HG03135 (cell line): ENCODE measurements around the gene FBP2.
"Not testable (repeated sequence)": the region's sequence is repeated elsewhere in the genome, so short reads cannot be mapped to it uniquely, and the experiment has no call there.

Source experiments
- ATAC-seq: cut with Tn5 transposase; IDR thresholded peaks from one replicate; pipeline ENCODE4 v1.9.1; 2021; ENCODE audit warnings: mild to moderate bottlenecking, moderate library complexity; ENCODE audit not compliant: unreplicated experiment

FBP2 gene

GRCh38 chr9:94564279-94564678 is 29.3 kb downstream of the FBP2 start:
- not testable (repeated sequence) for ATAC-seq

DNA sequence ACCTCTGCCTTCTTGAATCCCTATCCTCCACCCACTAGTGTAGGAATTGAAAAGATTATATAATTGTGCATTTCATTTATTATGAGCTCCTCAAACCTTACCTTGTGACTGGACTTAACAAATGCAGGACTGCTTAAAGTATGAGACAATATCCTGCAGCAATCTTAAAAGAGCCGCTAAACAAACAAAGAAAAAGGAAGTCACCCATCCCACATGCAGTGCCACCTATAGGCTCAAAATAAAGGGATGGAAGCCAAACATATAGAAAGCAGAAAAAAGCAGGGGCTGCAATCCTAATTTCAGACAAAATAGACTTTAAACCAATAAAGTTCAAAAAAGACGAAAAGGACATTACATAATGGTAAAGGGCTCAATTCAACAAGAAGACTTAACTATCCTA is 30.1 kb downstream of the FBP2 start:
- ATAC-seq: no peak

- ATAC-seq: no peak
Observed at GRCh38 chr9:94560237-94560636, 33.4 kb downstream of the FBP2 start.

GRCh38 chr9:94557376-94557775 is 36.2 kb downstream of the FBP2 start:
- no peak for ATAC-seq

GRCh38 chr9:94554439-94555331 is 38.9 kb downstream of the FBP2 start, which contains the start of gene PCAT7:
Gene PCAT7 (plus strand): TSS chr9:94555083.
- no peak for ATAC-seq

- no peak for ATAC-seq
Observed at GRCh38 chr9:94554078-94554438, 39.6 kb downstream of the FBP2 start.

GRCh38 chr9:94553029-94553938 is 40.3 kb downstream of the FBP2 start:
- no peak for ATAC-seq

DNA sequence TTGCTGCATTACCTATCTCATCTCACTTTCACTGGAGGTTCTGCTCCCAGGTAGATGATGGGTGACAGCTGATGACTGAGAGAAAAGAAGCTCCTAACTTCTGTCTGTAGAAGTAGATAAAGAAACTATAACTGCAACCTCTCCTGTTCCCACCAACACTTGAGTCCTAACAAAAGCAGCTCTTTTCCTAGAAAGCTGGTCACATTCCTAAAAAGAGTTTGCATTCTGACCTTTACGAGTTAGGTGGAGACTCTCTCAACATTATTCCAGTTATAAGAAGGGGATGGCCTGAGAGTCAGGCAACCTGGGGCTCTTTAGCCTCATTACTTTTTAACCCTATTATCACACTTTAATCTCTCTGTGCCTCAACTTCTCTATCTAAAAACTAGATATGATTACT is 47.7 kb downstream of the FBP2 start:
- no peak for ATAC-seq

DNA sequence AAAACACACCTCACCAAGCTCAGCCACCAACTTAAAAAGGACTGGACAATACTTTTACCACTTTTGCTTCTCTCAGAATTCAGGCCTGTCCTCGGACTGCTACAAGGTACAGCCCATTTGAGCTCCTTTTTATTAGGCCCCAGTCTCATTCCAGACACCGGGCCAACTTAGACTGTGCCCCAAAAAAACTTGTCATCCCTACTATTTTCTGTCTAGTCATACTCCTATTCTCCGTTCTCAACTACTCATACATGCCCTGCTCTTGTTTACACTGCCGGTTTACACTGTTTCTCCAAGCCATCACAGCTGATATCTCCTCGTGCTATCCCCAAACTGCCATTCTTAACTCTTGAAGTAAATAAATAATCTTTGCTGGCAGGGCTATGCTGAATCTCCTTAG is 49.3 kb downstream of the FBP2 start:
- ATAC-seq: not testable (repeated sequence)

DNA sequence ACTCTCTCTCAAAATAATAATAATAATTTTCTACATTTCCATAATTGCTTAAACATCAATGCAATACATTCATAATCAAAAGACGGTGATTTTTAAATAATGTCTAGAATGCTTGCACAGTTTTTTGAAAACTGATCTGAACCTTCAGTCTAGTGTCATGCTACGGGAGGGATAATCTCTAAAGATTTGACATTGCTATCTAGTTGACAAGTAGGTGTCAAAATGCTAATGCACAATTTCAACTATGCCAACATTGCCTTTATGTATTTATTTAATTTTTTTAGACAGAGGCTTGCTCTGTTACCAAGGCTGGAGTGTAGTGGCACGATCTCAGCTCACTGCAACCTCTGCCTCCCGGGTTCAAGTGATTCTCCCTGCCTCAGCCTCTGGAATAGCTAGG is 54.7 kb downstream of the FBP2 start:
- ATAC-seq: no peak

DNA sequence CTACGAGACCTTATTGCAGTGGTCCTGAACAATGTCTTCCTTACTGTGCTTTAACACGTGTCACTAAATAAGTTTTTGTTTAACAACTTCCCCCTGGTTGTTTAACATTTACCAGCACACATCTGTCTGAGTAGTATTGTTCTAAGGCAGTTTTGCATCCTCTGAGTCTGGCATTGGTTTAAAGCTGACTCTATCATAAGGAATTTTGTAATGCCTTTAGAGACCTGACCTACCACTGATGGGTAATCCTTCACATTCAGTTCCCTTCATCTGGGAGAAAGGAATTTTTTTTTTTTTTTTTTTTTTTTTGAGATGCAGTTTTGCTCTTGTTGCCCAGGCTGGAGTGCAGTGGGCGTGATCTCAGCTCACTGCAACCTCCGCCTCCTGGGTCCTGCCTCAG is 58.7 kb downstream of the FBP2 start:
- ATAC-seq: no peak

DNA sequence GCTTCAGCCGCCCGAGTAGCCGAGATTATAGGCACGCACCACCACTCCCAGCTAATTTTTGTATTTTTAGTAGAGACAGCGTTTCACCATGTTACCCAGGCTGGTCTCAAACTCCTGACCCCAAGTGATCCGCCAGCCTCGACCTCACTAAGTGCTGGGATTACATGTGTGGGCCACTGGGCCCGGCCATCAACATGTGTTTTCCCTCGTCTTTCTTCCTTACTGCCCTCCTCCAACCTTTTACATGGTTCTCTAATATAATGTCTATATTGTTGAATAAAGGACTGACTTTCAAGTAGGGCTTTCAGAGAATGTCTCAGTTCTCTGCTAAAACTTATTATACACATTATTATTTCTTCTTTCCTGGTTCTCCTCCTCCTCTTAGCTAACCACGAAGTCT is 60.0 kb downstream of the FBP2 start:
- no peak for ATAC-seq

DNA sequence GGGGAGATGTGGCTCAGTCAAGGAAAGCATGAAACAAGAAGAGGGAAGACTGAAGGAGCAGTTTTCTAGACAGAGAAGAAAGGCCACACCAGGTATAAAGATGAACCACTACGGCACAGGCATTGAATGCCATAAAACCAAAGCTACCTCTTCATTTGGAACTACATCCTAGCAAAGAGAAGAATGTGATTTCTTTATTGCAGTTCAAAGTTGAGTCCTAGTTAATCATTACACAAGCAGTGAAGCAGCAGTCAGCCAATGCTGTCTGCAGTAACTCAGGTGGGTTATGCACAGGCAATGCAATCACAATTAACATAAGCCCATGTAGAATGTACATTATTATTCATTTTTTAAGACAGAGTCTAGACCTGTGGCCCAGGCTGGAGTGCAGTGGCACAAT is 60.5 kb downstream of the FBP2 start:
- ATAC-seq: no peak

DNA sequence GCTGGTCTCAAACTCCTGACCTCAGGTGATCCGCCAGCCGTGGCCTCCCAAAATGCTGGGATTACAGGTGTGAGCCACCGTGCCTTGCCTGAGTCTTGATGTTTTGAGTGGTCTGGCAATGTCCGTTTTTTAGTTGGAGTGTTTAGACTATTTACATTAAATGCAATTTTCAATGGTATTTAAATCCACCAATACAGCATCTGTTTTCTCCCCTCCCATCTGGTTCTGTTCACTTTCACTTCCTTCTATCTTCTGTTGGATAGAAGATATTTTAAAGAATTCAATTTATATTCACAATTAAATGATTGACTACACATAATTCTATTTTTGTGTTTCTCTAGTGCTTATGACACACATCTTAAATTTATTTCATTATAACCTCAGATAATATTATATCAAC is 64.7 kb downstream of the FBP2 start:
- ATAC-seq: no peak

GRCh38 chr9:94526951-94527350 is 66.7 kb downstream of the FBP2 start:
- no peak for ATAC-seq

DNA sequence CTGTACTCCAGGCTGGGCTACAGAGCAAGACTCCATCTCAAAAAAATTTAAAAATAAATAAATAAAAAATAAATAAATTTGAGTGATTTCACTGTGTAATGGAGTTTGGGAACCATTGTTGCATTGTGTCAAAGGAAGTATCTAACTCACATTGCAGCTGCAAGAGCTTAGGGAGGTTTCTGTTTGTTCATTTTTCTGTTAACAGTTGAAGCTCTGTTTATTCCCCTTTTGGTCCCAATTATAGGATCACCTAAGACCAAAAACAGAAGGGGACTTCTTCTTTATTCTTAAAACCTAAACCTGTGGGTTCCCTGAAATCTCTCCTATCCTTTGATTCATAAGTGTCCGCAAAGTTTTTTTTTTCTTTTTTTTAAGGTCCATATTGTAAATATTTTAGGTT is 67.4 kb downstream of the FBP2 start:
- ATAC-seq: no peak

DNA sequence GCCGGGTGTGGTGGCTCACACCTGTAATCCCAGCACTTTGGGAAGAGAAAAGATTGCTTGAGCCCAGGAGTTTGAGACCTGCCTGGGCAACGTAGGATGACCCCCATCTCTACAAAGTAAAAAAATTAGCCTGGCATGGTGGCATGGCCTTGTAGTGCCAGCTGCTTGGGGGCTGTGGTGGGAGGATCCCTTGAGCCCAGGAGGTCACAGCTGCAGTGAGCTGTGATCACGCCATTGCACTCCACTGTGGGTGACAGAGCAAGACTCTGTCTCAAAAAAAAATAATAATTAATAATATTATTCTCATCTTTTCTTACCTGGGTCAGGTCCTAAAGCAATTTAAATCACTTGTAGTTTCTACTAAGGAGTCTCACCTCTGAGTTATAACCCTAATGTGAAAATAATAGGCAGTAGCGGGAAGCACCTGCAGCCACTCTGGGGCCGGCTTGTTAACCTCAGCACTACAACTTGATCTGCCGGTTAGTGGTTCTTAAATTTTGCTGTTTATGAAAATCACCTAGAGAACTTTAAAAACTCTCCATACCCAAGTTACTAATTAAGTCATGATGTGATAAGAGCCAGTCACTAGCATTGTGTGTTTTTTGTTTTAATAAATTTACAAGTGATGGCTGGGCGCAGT is 68.1 kb downstream of the FBP2 start:
- ATAC-seq: no peak

DNA sequence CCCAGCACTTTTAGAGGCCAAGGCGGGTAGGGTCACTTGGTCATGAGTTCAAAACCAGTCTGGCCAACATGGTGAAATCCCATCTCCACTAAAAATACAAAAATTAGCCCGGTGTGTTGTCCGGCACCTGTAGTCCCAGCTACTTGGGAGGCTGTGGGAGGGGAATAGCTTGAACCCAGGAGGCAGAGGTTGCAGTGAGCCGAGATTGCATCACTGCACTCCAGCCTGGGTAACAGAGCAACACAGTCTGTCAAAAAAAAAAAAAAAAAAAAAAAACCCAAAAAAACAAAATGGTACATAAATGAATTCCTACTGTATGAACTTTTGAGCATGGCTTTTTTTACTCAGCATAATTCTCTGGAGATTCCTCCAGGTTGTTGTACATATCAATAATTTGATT is 76.4 kb downstream of the FBP2 start:
- no peak for ATAC-seq

GRCh38 chr9:94514722-94515121 is 78.9 kb downstream of the FBP2 start:
- ATAC-seq: no peak

- ATAC-seq: no peak
Observed at GRCh38 chr9:94511955-94512265, 81.7 kb downstream of the FBP2 start.

- ATAC-seq: no peak
Observed at GRCh38 chr9:94511134-94511954, 82.3 kb downstream of the FBP2 start.
